Esophagus squamous epithelium (tissue), 4 donors: ENCODE data around the gene TRAPPC2L.

Source experiments
- POLR2A ChIP-seq, 4 donors: fragments of 450-650 bp; IDR thresholded peaks; one replicate each; pipeline ENCODE4 v1.6.1; 2017; ENCODE audit warnings: antibody characterized with exemption in 4 of 4, mild to moderate bottlenecking in 4 of 4, moderate library complexity in 3 of 4
- TF ChIP-seq, protein P1 (sequence below), 6 experiments: fragments of 450-650 bp in 4 of 6; fragments of 200-600 bp in 2 of 6; sonication (generic) in 2 of 6; IDR thresholded peaks; one replicate each; pipeline ENCODE4 v1.5.1; 2016 to 2019; ENCODE audit warnings: antibody characterized with exemption in 6 of 6, mild to moderate bottlenecking in 4 of 6, moderate library complexity in 4 of 6

GRCh38 chr16:88809068-88809675 lies 47.8 kb upstream of the TRAPPC2L start:
- TF ChIP-seq, protein P1, sequence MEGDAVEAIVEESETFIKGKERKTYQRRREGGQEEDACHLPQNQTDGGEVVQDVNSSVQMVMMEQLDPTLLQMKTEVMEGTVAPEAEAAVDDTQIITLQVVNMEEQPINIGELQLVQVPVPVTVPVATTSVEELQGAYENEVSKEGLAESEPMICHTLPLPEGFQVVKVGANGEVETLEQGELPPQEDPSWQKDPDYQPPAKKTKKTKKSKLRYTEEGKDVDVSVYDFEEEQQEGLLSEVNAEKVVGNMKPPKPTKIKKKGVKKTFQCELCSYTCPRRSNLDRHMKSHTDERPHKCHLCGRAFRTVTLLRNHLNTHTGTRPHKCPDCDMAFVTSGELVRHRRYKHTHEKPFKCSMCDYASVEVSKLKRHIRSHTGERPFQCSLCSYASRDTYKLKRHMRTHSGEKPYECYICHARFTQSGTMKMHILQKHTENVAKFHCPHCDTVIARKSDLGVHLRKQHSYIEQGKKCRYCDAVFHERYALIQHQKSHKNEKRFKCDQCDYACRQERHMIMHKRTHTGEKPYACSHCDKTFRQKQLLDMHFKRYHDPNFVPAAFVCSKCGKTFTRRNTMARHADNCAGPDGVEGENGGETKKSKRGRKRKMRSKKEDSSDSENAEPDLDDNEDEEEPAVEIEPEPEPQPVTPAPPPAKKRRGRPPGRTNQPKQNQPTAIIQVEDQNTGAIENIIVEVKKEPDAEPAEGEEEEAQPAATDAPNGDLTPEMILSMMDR (IDR thresholded peaks at IDR 0.05): no peak
- no peak for TF ChIP-seq POLR2A (IDR thresholded peaks at IDR 0.05)
